Endothelial cell of umbilical vein (primary cell): ENCODE measurements around the gene SNX5. TPM values are rescaled to one million over a fixed set of nuclear protein-coding genes. Genes with fewer than 3 reads are reported as not detected.

Experiments
- BruUV-seq: library from RNA; stranded (reverse); fragments of 400-500 nt; replicated peaks from 2 replicates; lab custom pipeline; 2021; lab: Mats Ljungman, UMichigan
- CTCF ChIA-PET: fragments of 300-600, 350-600 bp; sonication (Branson Sonifier 250); formaldehyde crosslinking; loops from one replicate; lab custom pipeline; 2021; ENCODE audit warnings: antibody characterized with exemption, inconsistent platforms; lab: Charles Lee
- POLR2A ChIA-PET: fragments of 300-600, 350-600 bp; sonication (Branson Sonifier 250); formaldehyde crosslinking; loops from one replicate; lab custom pipeline; 2021; ENCODE audit warnings: antibody characterized with exemption, inconsistent platforms; lab: Charles Lee
- DNase-seq: peaks from one replicate; pipeline ENCODE4 v3.0.0-alpha.2; 2011; ENCODE audit warnings: low read depth, low spot score
- FAIRE-seq: peaks from 2 replicates; lab custom pipeline; 2011; peaks lifted over from hg19 to GRCh38; lab: Jason Lieb, UNC
- H2AFZ ChIP-seq: 2 replicates; pipeline ENCODE4 v1.6.0; 2012; ENCODE audit warnings: low read depth, low read length, control low read depth, inconsistent platforms
- H3K27ac ChIP-seq: 2 replicates; pipeline ENCODE4 v1.5.1; 2011; ENCODE audit warnings: low read depth, mild to moderate bottlenecking, control low read depth, low read length, moderate library complexity; ENCODE audit not compliant: insufficient read depth
- H3K27me3 ChIP-seq, 2 experiments: 2 replicates each; pipeline versions ENCODE4 v1.6.0 to v1.6.1; 2011; ENCODE audit warnings: low read length in 2 of 2, mixed read lengths in 1 of 2; ENCODE audit not compliant: control insufficient read depth in 2 of 2, insufficient read depth in 2 of 2
- H3K36me3 ChIP-seq, 2 experiments: 2 replicates in 1 of 2; 3 replicates in 1 of 2; pipeline ENCODE4 v1.5.1; 2011; ENCODE audit warnings: low read length in 2 of 2, mild to moderate bottlenecking in 1 of 2, moderate library complexity in 1 of 2; ENCODE audit not compliant: control insufficient read depth in 2 of 2, insufficient read depth in 2 of 2; ENCODE audit errors: extremely low read depth in 1 of 2
- H3K4me1 ChIP-seq: 3 replicates; pipeline ENCODE4 v1.5.1; 2011; ENCODE audit warnings: mild to moderate bottlenecking, low read length; ENCODE audit not compliant: control insufficient read depth, insufficient read depth; ENCODE audit errors: extremely low read depth
- H3K4me2 ChIP-seq: 2 replicates; pipeline ENCODE4 v1.6.1; 2011; ENCODE audit warnings: low read length, control low read depth, mixed read lengths; ENCODE audit not compliant: insufficient read depth
- H3K4me3 ChIP-seq, 3 experiments: fragments of 200-600 bp in 1 of 3; sonication (generic), shearing (Covaris generic) in 1 of 3; replicated peaks in 1 of 3; 2 replicates each; pipeline ENCODE4 v1.5.1; 2011 to 2016; ENCODE audit warnings: control low read depth in 3 of 3, low read length in 3 of 3, mild to moderate bottlenecking in 2 of 3, inconsistent platforms in 1 of 3, low read depth in 1 of 3, moderate library complexity in 1 of 3; ENCODE audit not compliant: insufficient read depth in 1 of 3
- H3K79me2 ChIP-seq: 2 replicates; pipeline ENCODE4 v1.6.0; 2012; ENCODE audit warnings: low read length, inconsistent platforms; ENCODE audit not compliant: control insufficient read depth, insufficient read depth
- H3K9ac ChIP-seq: replicated peaks from 2 replicates; pipeline ENCODE3; 2011; ENCODE audit warnings: low read length, control low read depth; ENCODE audit not compliant: insufficient read depth; ENCODE audit errors: extremely low read depth
- H3K9me1 ChIP-seq: replicated peaks from 3 replicates; pipeline ENCODE4 v1.6.0; 2011; ENCODE audit warnings: mild to moderate bottlenecking, low read length; ENCODE audit not compliant: control insufficient read depth, insufficient read depth; ENCODE audit errors: extremely low read depth
- H3K9me3 ChIP-seq: replicated peaks from 2 replicates; pipeline ENCODE4 v1.5.1; 2012; ENCODE audit warnings: low read length, inconsistent platforms; ENCODE audit not compliant: control insufficient read depth, insufficient read depth
- H4K20me1 ChIP-seq: replicated peaks from 2 replicates; pipeline ENCODE3; 2011; ENCODE audit warnings: mild to moderate bottlenecking, low read length; ENCODE audit not compliant: control insufficient read depth, insufficient read depth; ENCODE audit errors: extremely low read depth
- EZH2 ChIP-seq: IDR thresholded peaks from 2 replicates; pipeline ENCODE4 v1.6.1; 2012; ENCODE audit warnings: borderline replicate concordance, low read depth, mild to moderate bottlenecking, moderate library complexity, low read length, inconsistent platforms; ENCODE audit not compliant: severe bottlenecking
- FOS ChIP-seq: IDR thresholded peaks from 2 replicates; pipeline ENCODE4 v1.6.1; 2011; ENCODE audit warnings: mild to moderate bottlenecking, low read length, moderate library complexity, borderline replicate concordance; ENCODE audit not compliant: insufficient read depth
- GATA2 ChIP-seq: IDR thresholded peaks from 2 replicates; pipeline ENCODE4 v1.7.0; 2011; ENCODE audit warnings: low read depth, mild to moderate bottlenecking, moderate library complexity, mixed read lengths, low read length; ENCODE audit not compliant: insufficient read length, insufficient read depth
- POLR2A ChIP-seq: IDR thresholded peaks from 2 replicates; pipeline ENCODE4 v1.6.1; 2012; ENCODE audit warnings: low read depth, mild to moderate bottlenecking, control low read depth, low read length
- dilution Hi-C: fragments of 300-500 bp; cut with MboI; formaldehyde crosslinking; loops from one replicate; pipeline ENCODE4 v1.15.0; 2019; ENCODE audit warnings: low sequenced_read_pairs; ENCODE audit not compliant: extremely low pct_ligation_motif_present
- intact Hi-C: fragments of 100-400 bp; cut with micrococcal nuclease; formaldehyde crosslinking; loops from one replicate; pipeline ENCODE4 v1.10.0; 2022
- polyA plus RNA-seq, 4 experiments: library from polyadenylated mRNA; depleted of rRNA in 3 of 4; stranded (reverse) in 3 of 4; unstranded in 1 of 4; fragments of >200 nt; gene quantifications; 2 replicates each; pipeline versions ENCODE4 v1.2.1 to v1.2.3, GENCODE V29; 2011 to 2012; ENCODE audit warnings: missing spikeins in 1 of 4
- total RNA-seq: library from RNA; stranded (reverse); gene quantifications from 2 replicates; pipeline ENCODE4 v1.2.3, GENCODE V29; 2021
- TF ChIP-seq, protein P1 (sequence below): IDR thresholded peaks from 2 replicates; pipeline ENCODE4 v1.6.1; 2011; ENCODE audit not compliant: insufficient read depth, insufficient read length
- TF ChIP-seq, protein P2 (sequence below), 2 donors: IDR thresholded peaks; 1 replicate in 1 of 2; 2 replicates in 1 of 2; pipeline ENCODE4 v1.5.1; 2011; ENCODE audit warnings: low read length in 2 of 2, mild to moderate bottlenecking in 2 of 2, moderate library complexity in 2 of 2, control low read depth in 1 of 2, inconsistent platforms in 1 of 2, low read depth in 1 of 2; ENCODE audit not compliant: insufficient read depth in 1 of 2; ENCODE audit errors: extremely low read depth in 1 of 2

Gene SNX5
- total and polyA plus RNA-seq, 2 donors (not counting 3 experiments of a cell fraction or from before 2014, with no cell fraction given) = 76.2 to 121 TPM

DNA sequence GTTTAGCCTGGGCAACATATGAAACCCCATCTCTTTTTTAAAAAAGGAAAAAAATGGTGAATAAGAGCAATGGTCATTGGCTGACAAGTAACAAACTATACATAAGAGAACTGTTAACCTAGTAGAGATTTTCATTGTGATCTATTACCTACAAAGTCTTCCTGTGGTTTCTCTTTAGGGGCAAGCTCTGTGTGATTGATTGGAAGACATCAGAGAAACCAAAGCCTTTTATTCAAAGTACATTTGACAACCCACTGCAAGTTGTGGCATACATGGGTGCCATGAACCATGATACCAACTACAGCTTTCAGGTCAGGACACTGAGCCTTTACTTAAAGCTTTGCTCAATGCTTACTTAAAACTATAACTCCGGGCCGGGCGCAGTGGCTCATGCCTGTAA lies 19.4 kb upstream of the SNX5 start:
- Histone ChIP-seq H3K9me3 (no peaks in the 10 kb centered on the region), H3K27me3 (no peaks in the 10 kb centered on the region), H4K20me1 (no peaks in the 10 kb centered on the region), H3K4me1 (peaks cover 10% of the 10 kb centered on the region), H3K9ac (no peak overlapping the region), H3K36me3 (no peaks in the 10 kb centered on the region), H2AFZ (no peak overlapping the region), H3K27ac (no peak overlapping the region), H3K9me1 (no peaks in the 10 kb centered on the region), H3K4me3 (no peak overlapping the region), H3K79me2 (peaks cover under 1% of the 10 kb centered on the region), H3K4me2 (no peak overlapping the region)
- ChIA-PET POLR2A (no interaction called here), CTCF (interaction anchor here (1.5 to 2.9 kb wide), 2 partner anchors 8 to 21 kb away, joined by 3 to 9 read pairs; no protein-coding TSS in a partner anchor)
- no TSS peak for BruUV-seq
- no peak for FAIRE-seq
- intact Hi-C loops = no loop called here
- no peak for DNase-seq
- TF ChIP-seq, protein P1, sequence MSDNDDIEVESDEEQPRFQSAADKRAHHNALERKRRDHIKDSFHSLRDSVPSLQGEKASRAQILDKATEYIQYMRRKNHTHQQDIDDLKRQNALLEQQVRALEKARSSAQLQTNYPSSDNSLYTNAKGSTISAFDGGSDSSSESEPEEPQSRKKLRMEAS = no peak
- no peak for TF ChIP-seq POLR2A
- TF ChIP-seq, protein P2, sequence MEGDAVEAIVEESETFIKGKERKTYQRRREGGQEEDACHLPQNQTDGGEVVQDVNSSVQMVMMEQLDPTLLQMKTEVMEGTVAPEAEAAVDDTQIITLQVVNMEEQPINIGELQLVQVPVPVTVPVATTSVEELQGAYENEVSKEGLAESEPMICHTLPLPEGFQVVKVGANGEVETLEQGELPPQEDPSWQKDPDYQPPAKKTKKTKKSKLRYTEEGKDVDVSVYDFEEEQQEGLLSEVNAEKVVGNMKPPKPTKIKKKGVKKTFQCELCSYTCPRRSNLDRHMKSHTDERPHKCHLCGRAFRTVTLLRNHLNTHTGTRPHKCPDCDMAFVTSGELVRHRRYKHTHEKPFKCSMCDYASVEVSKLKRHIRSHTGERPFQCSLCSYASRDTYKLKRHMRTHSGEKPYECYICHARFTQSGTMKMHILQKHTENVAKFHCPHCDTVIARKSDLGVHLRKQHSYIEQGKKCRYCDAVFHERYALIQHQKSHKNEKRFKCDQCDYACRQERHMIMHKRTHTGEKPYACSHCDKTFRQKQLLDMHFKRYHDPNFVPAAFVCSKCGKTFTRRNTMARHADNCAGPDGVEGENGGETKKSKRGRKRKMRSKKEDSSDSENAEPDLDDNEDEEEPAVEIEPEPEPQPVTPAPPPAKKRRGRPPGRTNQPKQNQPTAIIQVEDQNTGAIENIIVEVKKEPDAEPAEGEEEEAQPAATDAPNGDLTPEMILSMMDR (IDR thresholded peaks at IDR 0.05; ENCODE audit: extremely low read depth in 1 of 2, insufficient read depth in 1 of 2, low read depth in 1 of 2, low read length in 2 of 2) = no peak
- dilution Hi-C loops = no loop called here

DNA sequence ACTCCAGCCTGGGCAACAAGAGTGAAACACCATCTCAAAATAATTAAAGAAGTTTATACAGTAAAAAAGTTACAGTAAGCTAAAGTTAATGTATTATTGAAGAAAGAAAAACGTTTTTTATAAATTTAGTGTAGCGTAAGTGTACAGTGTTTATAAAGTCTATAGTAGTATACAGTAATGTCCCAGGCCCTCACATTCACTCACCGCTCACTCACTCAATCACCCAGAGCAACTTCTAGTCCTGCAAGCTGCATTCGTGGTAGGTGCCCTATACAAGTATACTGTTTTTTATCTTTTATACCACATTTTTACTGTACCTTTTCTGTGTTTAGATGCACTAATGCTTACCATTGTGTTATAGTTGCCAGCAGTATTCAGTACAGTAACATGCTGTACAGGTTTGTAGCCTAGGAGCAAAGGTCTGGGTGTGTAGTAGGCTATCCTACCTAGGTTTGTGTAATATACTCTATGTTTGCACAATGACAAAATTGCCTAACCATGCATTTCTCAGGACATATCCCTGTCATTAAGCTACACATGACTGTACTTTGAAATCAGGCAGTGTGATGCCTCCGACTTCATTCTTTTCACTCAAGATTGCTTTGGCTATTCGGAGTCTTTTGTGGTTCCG lies 16.9 kb upstream of the SNX5 start:
- Histone ChIP-seq H3K4me2 (no peak overlapping the region), H3K4me3 (no peak overlapping the region), H3K9ac (no peak overlapping the region), H3K9me3 (no peaks in the 10 kb centered on the region), H3K36me3 (no peaks in the 10 kb centered on the region), H3K27ac (no peak overlapping the region), H3K9me1 (no peaks in the 10 kb centered on the region), H3K4me1 (no peaks in the 10 kb centered on the region), H3K27me3 (no peaks in the 10 kb centered on the region), H3K79me2 (peaks cover 2% of the 10 kb centered on the region), H2AFZ (no peak overlapping the region), H4K20me1 (no peaks in the 10 kb centered on the region)
- no TSS peak for BruUV-seq
- ChIA-PET CTCF (interaction anchor here (2.9 kb wide), 1 partner anchor 11 kb away, joined by 9 read pairs; no protein-coding TSS in a partner anchor), POLR2A (no interaction called here)
- intact Hi-C loops = no loop called here
- dilution Hi-C loops = no loop called here
- DNase-seq (no peak), FAIRE-seq (no peak)
- TF ChIP-seq POLR2A (no peak), FOS (no peak), EZH2 (no peak), GATA2 (no peak)
- TF ChIP-seq, protein P2 (IDR thresholded peaks at IDR 0.05; ENCODE audit: extremely low read depth in 1 of 2, insufficient read depth in 1 of 2, low read depth in 1 of 2, low read length in 2 of 2) = no peak
